Measurements from ENCODE around the gene DYSF. TPM values are rescaled to one million over a fixed set of nuclear protein-coding genes. Genes with fewer than 3 reads are reported as not detected.

The DYSF gene
- total RNA-seq, 2 donors from 2014 or later = 0.34 to 2.8 TPM

DNA sequence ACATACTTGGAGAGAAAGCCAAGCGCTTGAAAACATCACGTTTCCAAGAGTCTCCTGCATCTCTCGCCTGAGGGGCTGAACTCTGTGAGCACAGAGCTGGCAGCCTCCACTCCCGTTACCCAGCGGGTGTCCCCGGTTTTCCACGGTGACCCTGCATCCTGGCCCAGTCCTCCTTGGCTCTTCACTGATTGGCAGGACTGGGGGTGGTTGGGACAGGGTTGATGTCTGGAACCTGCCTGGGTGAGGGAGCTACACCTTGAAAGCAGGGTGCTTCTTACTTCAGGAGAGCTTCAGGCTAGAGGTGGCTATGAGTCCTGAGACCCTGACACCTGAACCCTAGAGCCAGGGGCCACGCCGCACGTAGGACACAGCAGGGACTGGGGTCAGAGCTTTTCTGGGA, 234.1 kb downstream of the DYSF start:
- Mint-ChIP-seq H3K36me3 (ENCODE audit: low read depth) (no peaks in the 10 kb centered on the region), H3K27me3 (peaks cover 16% of the 10 kb centered on the region), H3K4me1 (peaks cover 4% of the 10 kb centered on the region), H3K4me3 (no peak overlapping the region), H3K27ac (no peak overlapping the region)
- no peak for DNase-seq
- no peak for ATAC-seq
- no peaks in the 10 kb centered on the region for H3K9me3 ChIP-seq (ENCODE audit: control insufficient read depth, low read length, poor library complexity, severe bottlenecking)

DNA sequence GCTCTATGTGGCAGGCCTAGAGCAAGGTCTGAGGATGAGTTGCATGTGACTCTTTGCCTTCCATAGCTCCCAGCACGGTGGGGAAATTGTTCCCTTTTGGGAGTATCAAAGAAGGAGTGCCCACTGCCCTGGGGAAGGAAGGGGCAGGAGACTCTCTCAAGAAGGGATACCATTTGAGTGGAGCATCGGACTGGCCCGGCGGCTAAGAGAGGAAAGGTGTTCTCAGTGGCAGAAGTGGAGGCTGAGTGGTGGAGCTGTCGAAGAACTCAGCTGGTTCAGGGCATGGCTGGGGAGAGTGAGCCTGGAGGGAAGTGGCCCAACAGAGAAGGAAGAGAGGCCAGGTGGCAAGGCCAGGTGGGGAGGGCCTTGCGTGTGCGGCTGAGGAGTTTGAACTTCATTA, 235.2 kb downstream of the DYSF start:
- no peak overlapping the region for H3K4me3 Mint-ChIP-seq
- no peaks in the 10 kb centered on the region for H3K36me3 Mint-ChIP-seq (ENCODE audit: low read depth)
- peaks cover 2% of the 10 kb centered on the region for H3K4me1 Mint-ChIP-seq
- ATAC-seq (no peak), DNase-seq (no peak)
- peaks cover 16% of the 10 kb centered on the region for H3K27me3 Mint-ChIP-seq
- no peak overlapping the region for H3K27ac Mint-ChIP-seq
- H3K9me3 ChIP-seq (ENCODE audit: control insufficient read depth, low read length, poor library complexity, severe bottlenecking) = no peaks in the 10 kb centered on the region

DNA sequence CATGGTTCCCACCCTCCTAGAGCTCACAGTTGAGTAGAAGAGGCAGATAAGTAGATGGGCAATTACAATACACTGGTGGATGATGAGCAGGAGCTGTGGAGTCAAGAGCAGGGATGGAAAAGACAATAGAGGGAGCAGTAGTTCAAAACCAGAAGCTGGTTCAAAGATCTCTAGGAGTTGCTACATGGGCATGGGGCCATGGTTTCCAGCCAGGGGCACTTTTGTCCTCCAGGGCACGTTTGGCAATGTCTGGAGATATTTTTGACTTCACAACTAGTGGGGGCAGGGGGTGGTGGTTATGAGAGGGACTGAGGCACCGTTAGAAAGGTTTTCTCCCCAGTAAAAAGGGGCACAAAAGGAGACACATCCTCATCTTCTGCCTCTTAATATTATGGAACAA, 236.0 kb downstream of the DYSF start:
- ATAC-seq = no peak
- Mint-ChIP-seq H3K27me3 (peaks cover 9% of the 10 kb centered on the region), H3K27ac (no peak overlapping the region)

DNA sequence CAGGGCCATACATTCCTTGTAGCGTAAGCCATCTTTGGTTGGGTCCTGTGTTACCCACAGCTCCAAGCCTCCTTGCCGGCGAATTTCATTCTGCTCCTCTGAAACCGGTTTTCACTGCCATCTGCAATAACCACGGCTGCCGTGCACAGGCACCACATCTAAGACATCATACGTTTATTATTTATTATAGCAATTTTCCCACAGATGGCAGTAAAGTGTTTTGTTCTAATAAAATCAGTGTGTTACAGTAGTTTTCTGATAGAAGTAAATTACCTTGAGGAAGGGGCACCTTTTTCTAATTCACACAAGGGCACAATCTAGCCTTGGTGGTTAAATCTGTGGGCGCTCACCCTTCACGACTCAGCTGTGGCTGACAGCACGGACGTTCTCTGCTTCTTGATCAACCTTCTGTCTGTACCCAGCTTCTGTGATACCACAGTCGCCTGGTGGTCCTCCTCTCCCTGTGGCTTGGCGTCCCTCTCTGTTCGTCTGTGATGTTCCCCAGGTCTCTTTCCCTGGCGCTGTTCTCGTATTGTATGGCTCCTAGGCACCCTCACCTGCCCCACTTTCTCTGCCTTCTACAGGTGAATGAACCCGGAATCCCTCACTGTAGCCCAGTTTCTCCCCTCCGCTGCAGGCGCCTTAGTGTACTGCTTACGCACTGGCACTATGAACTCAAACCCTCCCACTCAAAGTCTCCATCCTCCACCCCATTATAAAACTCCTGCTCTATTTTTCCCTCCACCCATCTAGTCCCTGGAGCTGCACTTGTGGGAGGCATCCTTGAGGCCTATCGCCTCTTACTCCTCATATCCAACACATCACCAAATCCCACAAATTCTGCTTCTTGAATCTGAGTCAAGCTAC, 236.8 kb downstream of the DYSF start:
- Mint-ChIP-seq H3K27ac (no peak overlapping the region), H3K27me3 (peaks cover 16% of the 10 kb centered on the region)

More for the DNA sequence above, 236.0 kb downstream of the DYSF start:
- Mint-ChIP-seq H3K4me3 (no peak overlapping the region), H3K36me3 (ENCODE audit: low read depth) (no peaks in the 10 kb centered on the region), H3K4me1 (no peaks in the 10 kb centered on the region)
- no peak for DNase-seq
- no peaks in the 10 kb centered on the region for H3K9me3 ChIP-seq (ENCODE audit: control insufficient read depth, low read length, poor library complexity, severe bottlenecking)

DNA sequence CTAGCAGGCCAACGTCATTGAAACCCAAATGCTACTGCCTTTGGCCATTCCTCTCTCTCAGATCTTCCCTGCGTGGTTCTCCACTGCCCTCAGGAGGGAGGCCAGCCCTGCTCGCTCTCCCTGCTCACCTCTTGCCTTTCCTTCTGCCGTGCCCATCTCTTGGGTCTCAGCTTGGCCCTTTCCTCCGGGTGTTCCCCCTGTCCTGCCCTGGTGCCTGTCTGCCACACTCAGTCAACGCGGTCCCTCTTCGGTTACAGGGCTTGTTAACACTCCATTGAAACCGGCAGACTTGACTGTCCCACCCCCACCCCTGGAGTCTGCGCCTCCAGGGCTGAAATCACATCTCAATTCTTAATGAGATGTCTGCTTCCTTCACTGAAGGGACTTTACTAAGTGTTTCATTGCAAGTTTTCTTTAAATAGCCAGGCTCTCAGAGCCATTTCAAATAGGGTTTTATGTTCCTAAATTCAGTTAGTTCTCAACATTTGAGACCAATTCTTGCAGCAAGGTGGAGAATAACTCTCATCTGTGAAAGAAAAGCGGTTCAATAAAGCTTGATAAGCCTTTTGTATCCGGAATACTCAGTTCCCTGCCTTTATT, 237.6 kb downstream of the DYSF start:
- DNase-seq (no peak), ATAC-seq (no peak)
- no peaks in the 10 kb centered on the region for H3K4me1 Mint-ChIP-seq
- H3K27me3 Mint-ChIP-seq = peaks cover 23% of the 10 kb centered on the region
- no peak overlapping the region for H3K4me3 Mint-ChIP-seq
- H3K36me3 Mint-ChIP-seq (ENCODE audit: low read depth) = no peaks in the 10 kb centered on the region
- H3K9me3 ChIP-seq (ENCODE audit: control insufficient read depth, low read length, poor library complexity, severe bottlenecking) = no peaks in the 10 kb centered on the region
- no peak overlapping the region for H3K27ac Mint-ChIP-seq

More for the DNA sequence above, 236.8 kb downstream of the DYSF start:
- Mint-ChIP-seq H3K4me1 (no peaks in the 10 kb centered on the region), H3K4me3 (no peak overlapping the region), H3K36me3 (ENCODE audit: low read depth) (no peaks in the 10 kb centered on the region)
- ATAC-seq = no peak
- no peak for DNase-seq
- no peaks in the 10 kb centered on the region for H3K9me3 ChIP-seq (ENCODE audit: control insufficient read depth, low read length, poor library complexity, severe bottlenecking)

DNA sequence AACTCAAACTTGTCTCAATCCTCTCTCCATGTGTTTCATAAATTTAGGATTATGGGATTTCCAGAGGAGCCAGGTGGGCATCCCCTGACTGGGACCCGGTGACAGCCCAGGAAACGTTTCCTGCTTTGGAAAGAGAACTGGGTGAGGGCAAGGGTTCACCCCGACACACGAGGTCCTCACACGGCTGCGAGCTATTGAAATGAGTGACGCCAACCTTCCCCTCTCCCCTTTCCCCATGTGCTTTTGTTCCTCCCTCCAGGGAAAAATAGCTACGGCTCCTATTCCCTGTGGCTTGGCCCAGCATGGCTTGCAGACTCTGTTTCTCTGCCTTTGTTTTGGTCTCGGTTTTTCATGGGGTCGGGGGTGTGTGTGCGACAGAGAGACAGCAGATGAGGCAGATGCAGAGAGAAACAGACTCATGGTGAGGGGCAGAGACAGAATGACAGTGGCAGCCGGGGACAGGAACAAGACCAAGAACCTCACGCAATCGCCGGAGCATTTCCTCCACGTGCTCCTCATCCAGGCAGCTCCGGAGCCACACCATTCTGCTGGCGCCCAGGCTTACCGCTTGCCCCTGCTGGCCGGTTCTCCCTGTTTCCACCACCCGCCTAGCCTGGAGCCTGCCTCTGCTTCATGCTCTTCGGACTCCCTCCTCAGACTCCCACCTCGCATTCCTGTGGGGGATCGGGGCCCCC, 238.5 kb downstream of the DYSF start:
- ATAC-seq = no peak
- Mint-ChIP-seq H3K27ac (no peak overlapping the region), H3K36me3 (ENCODE audit: low read depth) (no peaks in the 10 kb centered on the region), H3K4me1 (no peaks in the 10 kb centered on the region), H3K4me3 (no peak overlapping the region), H3K27me3 (peaks cover 24% of the 10 kb centered on the region)
- no peaks in the 10 kb centered on the region for H3K9me3 ChIP-seq (ENCODE audit: control insufficient read depth, low read length, poor library complexity, severe bottlenecking)
- DNase-seq = no peak

DNA sequence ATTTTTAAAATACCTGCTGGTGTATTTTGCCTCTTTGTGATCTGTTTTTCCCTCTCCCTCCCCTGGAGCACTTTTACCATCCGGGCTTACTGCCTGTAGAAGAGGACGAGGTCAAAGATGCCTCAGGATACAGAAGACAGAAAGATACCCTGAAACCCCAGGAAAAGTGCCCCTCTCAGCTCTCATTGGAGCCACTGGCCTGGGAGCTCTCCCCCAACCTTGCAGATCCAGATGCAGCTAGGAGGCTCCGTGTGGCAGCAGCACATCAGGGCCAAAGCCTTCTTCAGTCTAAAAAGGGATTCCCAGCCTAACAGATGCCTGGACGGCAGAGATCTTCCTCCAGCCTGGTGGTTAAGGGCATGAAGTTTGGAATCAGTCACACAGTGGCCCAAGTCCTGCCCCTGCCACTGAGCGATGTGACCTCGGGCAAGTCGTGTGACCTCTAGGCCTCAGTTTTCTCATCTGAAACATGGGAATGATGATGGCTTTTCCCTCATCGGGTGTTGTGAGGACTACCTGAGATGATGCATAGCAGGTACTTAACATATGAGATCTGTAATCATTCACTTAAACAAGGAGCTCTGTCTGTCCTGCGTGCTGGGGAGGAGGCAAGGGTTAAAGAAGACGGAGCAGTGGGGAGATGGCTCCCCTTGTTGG, 239.4 kb downstream of the DYSF start:
- Mint-ChIP-seq H3K4me1 (no peaks in the 10 kb centered on the region), H3K27ac (no peak overlapping the region), H3K4me3 (no peak overlapping the region), H3K27me3 (peaks cover 24% of the 10 kb centered on the region), H3K36me3 (ENCODE audit: low read depth) (no peaks in the 10 kb centered on the region)
- no peak for ATAC-seq
- no peaks in the 10 kb centered on the region for H3K9me3 ChIP-seq (ENCODE audit: control insufficient read depth, low read length, poor library complexity, severe bottlenecking)
- no peak for DNase-seq

DNA sequence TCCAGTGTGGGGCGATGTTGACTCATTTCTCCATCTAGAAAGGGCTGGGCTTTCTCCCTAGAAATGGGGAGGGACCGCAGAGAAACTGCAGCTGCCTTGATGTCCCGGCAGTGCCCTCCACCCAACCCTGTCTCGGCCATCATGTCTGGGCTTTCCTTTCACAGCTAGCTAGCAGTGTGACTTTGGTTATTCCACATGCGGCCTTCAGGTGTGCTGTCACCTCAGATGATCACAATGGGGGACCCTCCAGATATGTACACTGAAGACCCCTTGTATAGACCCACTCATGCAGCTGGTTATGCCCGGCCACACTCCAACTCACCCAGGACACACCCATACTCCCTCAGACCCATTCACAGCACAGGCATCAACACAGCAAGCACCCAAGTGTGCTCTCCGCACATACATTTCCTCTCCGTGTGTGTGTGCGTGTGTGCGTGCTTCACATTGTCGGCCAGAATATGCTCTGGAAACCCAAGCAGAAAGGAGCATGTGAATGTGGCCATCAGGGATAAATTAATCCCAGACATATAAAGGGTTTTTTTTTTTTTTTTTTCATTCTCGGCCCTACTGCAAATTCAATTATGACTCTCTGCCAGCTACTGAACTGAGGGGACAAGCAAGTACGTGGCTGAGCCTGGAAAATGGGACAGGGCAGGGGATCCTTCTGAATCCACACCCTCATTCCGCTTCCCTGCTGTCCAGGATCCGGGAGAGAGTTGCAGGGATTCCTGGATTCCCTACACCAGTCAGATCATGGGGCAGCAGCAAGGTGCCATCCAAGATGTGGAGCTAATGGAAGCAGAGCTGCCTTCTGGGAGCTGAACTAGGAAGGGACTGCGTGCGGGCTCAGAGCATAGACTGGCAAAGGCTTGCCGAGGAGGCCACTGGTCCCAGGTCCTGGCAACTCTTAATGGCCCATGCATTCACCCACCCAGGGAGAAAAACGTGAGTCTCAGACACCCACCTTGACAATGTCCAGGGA, 240.2 kb downstream of the DYSF start:
- ATAC-seq (no peak), DNase-seq (no peak)
- Mint-ChIP-seq H3K27ac (no peak overlapping the region), H3K4me1 (no peaks in the 10 kb centered on the region), H3K27me3 (peaks cover 24% of the 10 kb centered on the region), H3K4me3 (no peak overlapping the region), H3K36me3 (ENCODE audit: low read depth) (no peaks in the 10 kb centered on the region)
- no peaks in the 10 kb centered on the region for H3K9me3 ChIP-seq (ENCODE audit: control insufficient read depth, low read length, poor library complexity, severe bottlenecking)

DNA sequence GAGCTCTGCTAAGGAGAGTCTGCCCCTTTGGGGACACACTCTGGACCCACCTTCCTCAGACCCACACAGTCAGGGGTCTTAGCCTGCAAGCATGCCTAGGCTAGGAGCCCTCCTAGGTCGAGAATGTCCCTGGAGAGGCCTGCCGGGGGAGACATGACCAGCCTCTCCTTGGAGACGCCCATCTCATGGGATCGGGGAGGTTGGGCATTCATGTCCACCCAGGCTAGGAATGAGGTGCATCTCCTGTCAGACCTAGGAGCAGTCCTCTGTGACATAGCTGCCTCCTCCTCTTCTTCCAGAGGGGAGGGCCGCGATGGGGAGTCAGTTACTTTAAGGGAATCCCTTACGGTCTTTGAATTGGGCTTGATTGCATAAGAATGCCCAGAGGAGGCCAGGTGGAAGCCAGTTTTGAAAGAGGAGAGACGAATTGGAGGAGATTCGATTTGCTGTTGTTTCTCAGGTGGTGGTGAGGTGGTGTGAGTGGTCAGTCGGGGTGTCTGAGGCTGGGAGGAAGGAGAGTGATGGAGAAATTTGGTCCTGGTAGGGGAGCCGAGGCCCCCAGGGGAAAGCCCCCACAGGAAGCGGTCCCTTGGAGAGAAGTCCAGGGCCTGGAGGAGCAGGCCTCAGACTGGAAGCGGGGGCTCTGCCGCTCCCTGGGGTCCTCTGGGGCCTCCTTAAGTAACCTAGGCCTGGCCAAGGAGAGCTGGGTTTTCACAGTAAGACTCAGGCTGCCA, 241.3 kb downstream of the DYSF start:
- peaks cover 24% of the 10 kb centered on the region for H3K27me3 Mint-ChIP-seq
- ATAC-seq = no peak
- no peaks in the 10 kb centered on the region for H3K36me3 Mint-ChIP-seq (ENCODE audit: low read depth)
- no peak for DNase-seq
- H3K4me3 Mint-ChIP-seq = no peak overlapping the region
- H3K4me1 Mint-ChIP-seq = no peaks in the 10 kb centered on the region
- H3K9me3 ChIP-seq (ENCODE audit: control insufficient read depth, low read length, poor library complexity, severe bottlenecking) = no peaks in the 10 kb centered on the region
- H3K27ac Mint-ChIP-seq = no peak overlapping the region

DNA sequence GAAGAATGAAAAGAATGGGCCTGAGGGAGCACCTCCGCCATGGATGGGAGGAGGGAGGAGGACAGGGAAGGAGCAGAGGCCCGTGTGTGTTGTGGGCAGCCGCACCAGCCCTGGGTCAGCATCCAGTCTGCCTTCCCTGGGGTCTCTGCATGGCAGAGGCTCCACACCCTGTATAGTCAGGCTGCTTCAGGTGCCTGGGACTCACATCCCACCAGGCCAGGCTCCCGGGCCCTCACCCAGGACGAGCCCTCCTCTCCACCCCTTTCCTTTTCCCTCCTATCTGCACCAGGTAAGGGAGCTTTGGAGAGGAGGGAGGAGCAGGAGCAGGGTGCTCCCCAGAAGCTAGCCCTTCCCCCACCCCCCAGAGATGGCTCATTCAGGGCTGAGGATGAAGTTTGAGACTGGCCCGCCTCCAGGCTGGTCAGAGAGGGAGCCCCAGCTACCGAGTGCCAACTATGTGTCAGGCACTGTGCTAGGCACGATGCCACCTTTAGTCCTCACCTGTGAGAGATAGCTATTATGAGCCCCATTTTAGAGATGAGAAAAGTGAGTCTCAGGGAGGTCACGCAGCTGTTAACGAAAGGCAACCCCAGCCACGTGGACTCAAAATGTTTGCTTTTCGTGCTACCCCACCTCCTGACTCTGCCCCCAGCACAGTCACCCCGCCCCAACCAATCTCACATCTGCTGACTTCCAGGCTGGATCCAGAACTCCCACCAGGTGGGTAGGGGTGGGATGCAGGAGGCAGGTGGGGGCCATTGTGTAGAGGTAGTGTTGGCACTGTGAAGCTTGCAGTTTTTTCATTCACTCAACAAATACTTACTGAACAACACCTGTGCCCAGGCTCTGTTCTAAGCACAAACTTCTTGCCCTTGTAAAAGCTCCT, 242.1 kb downstream of the DYSF start:
- H3K27me3 Mint-ChIP-seq = peaks cover 24% of the 10 kb centered on the region
- no peaks in the 10 kb centered on the region for H3K4me1 Mint-ChIP-seq
- ATAC-seq (no peak), DNase-seq (no peak)
- no peak overlapping the region for H3K27ac Mint-ChIP-seq
- H3K36me3 Mint-ChIP-seq (ENCODE audit: low read depth) = no peaks in the 10 kb centered on the region
- no peaks in the 10 kb centered on the region for H3K9me3 ChIP-seq (ENCODE audit: control insufficient read depth, low read length, poor library complexity, severe bottlenecking)
- H3K4me3 Mint-ChIP-seq = no peak overlapping the region

DNA sequence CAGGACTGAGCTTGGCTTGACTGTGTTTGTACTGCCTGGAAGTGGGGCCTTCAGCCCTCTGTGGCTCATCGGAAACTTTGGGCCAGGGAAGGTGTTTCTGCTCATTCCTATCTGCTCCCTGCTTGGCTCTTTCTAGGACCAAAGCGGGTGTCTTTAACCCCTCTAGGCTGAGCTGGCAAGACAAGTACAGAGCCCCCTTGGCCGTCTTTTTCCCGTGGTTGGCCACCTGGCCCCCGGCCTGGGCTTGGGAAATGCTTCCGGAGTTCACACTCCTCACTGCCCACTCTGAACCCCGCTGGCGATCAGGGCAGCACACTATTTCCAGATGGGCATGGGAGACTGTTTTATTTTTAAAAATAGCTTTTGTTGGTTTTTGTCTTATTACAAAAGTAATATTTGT, 243.0 kb downstream of the DYSF start:
- ATAC-seq (no peak), DNase-seq (no peak)
- Mint-ChIP-seq H3K4me3 (no peak overlapping the region), H3K4me1 (no peaks in the 10 kb centered on the region), H3K27me3 (peaks cover 25% of the 10 kb centered on the region), H3K36me3 (ENCODE audit: low read depth) (no peaks in the 10 kb centered on the region), H3K27ac (no peak overlapping the region)
- H3K9me3 ChIP-seq (ENCODE audit: control insufficient read depth, low read length, poor library complexity, severe bottlenecking) = no peaks in the 10 kb centered on the region
